ENCODE data around the gene DCTN5.

DCTN5 gene

GRCh38 chr16:23694644-23695373 lies 53.5 kb downstream of the DCTN5 start:
- H3K9ac ChIP-seq (ENCODE audit: insufficient read length), result no peak overlapping the region
- peaks cover 19% of the 10 kb centered on the region for H3K36me3 ChIP-seq (ENCODE audit: insufficient read depth, low read length)
- DNase-seq (ENCODE audit: low read depth, low spot score), result no peak
- H3K27ac ChIP-seq, result peak overlapping the region; percentile 19; the same call in 1 of the 2 replicates
- no peak overlapping the region for H3K4me3 ChIP-seq
- no peaks in the 10 kb centered on the region for H3K9me3 ChIP-seq (ENCODE audit: low read depth, low read length)
- TF ChIP-seq EZH2 (IDR thresholded peaks at IDR 0.05), result no peak
- TF ChIP-seq POLR2AphosphoS5 (IDR thresholded peaks at IDR 0.05; ENCODE audit: borderline replicate concordance, low read depth, low read length), result no peak
- TF ChIP-seq FOXP2 (optimal IDR thresholded peaks at IDR 0.05; ENCODE audit: control extremely low read depth, extremely low read length, insufficient read depth), result no peak

GRCh38 chr16:23695756-23696155 lies 54.5 kb downstream of the DCTN5 start:
- Histone ChIP-seq H3K9me3 (ENCODE audit: low read depth, low read length) (no peaks in the 10 kb centered on the region), H3K27ac (no peak overlapping the region), H3K9ac (ENCODE audit: insufficient read length) (no peak overlapping the region), H3K4me3 (no peak overlapping the region), H3K36me3 (ENCODE audit: insufficient read depth, low read length) (peaks cover 10% of the 10 kb centered on the region; the same call in 1 of the 2 replicates)
- no peak for TF ChIP-seq FOXP2 (optimal IDR thresholded peaks at IDR 0.05; ENCODE audit: control extremely low read depth, extremely low read length, insufficient read depth)
- no peak for TF ChIP-seq EZH2 (IDR thresholded peaks at IDR 0.05)
- no peak for TF ChIP-seq POLR2AphosphoS5 (IDR thresholded peaks at IDR 0.05; ENCODE audit: borderline replicate concordance, low read depth, low read length)
- DNase-seq (ENCODE audit: low read depth, low spot score), result no peak

- Histone ChIP-seq H3K36me3 (ENCODE audit: insufficient read depth, low read length) (no peaks in the 10 kb centered on the region), H3K9me3 (ENCODE audit: low read depth, low read length) (no peaks in the 10 kb centered on the region), H3K9ac (ENCODE audit: insufficient read length) (no peak overlapping the region), H3K27ac (no peak overlapping the region), H3K4me3 (no peak overlapping the region)
- TF ChIP-seq POLR2AphosphoS5 (IDR thresholded peaks at IDR 0.05; ENCODE audit: borderline replicate concordance, low read depth, low read length) (no peak), EZH2 (IDR thresholded peaks at IDR 0.05) (no peak), FOXP2 (optimal IDR thresholded peaks at IDR 0.05; ENCODE audit: control extremely low read depth, extremely low read length, insufficient read depth) (no peak)
- DNase-seq (ENCODE audit: low read depth, low spot score), result no peak
Observed at GRCh38 chr16:23699100-23699499, 57.8 kb downstream of the DCTN5 start.

GRCh38 chr16:23700093-23700492 lies 58.8 kb downstream of the DCTN5 start:
- H3K27ac ChIP-seq, result no peak overlapping the region
- H3K9ac ChIP-seq (ENCODE audit: insufficient read length), result no peak overlapping the region
- H3K36me3 ChIP-seq (ENCODE audit: insufficient read depth, low read length), result no peaks in the 10 kb centered on the region
- H3K4me3 ChIP-seq, result no peak overlapping the region
- no peak for DNase-seq (ENCODE audit: low read depth, low spot score)
- H3K9me3 ChIP-seq (ENCODE audit: low read depth, low read length), result no peaks in the 10 kb centered on the region
- TF ChIP-seq POLR2AphosphoS5 (IDR thresholded peaks at IDR 0.05; ENCODE audit: borderline replicate concordance, low read depth, low read length), result no peak
- TF ChIP-seq EZH2 (IDR thresholded peaks at IDR 0.05), result no peak
- no peak for TF ChIP-seq FOXP2 (optimal IDR thresholded peaks at IDR 0.05; ENCODE audit: control extremely low read depth, extremely low read length, insufficient read depth)

GRCh38 chr16:23700509-23700908 lies 59.2 kb downstream of the DCTN5 start:
- Histone ChIP-seq H3K27ac (no peak overlapping the region), H3K4me3 (no peak overlapping the region), H3K9me3 (ENCODE audit: low read depth, low read length) (no peaks in the 10 kb centered on the region), H3K36me3 (ENCODE audit: insufficient read depth, low read length) (no peaks in the 10 kb centered on the region), H3K9ac (ENCODE audit: insufficient read length) (no peak overlapping the region)
- DNase-seq (ENCODE audit: low read depth, low spot score), result no peak
- TF ChIP-seq FOXP2 (optimal IDR thresholded peaks at IDR 0.05; ENCODE audit: control extremely low read depth, extremely low read length, insufficient read depth) (no peak), POLR2AphosphoS5 (IDR thresholded peaks at IDR 0.05; ENCODE audit: borderline replicate concordance, low read depth, low read length) (no peak), EZH2 (IDR thresholded peaks at IDR 0.05) (no peak)

- TF ChIP-seq FOXP2 (optimal IDR thresholded peaks at IDR 0.05; ENCODE audit: control extremely low read depth, extremely low read length, insufficient read depth), result no peak
- no peak for TF ChIP-seq EZH2 (IDR thresholded peaks at IDR 0.05)
- no peak for TF ChIP-seq POLR2AphosphoS5 (IDR thresholded peaks at IDR 0.05; ENCODE audit: borderline replicate concordance, low read depth, low read length)
Observed at GRCh38 chr16:23701045-23701444, 59.8 kb downstream of the DCTN5 start.

GRCh38 chr16:23702951-23703350 lies 61.7 kb downstream of the DCTN5 start:
- no peak overlapping the region for H3K9ac ChIP-seq (ENCODE audit: insufficient read length)
- no peak overlapping the region for H3K27ac ChIP-seq

More at GRCh38 chr16:23701045-23701444, 59.8 kb downstream of the DCTN5 start:
- H3K36me3 ChIP-seq (ENCODE audit: insufficient read depth, low read length), result no peaks in the 10 kb centered on the region
- H3K9ac ChIP-seq (ENCODE audit: insufficient read length), result no peak overlapping the region
- H3K4me3 ChIP-seq, result no peak overlapping the region
- no peak overlapping the region for H3K27ac ChIP-seq
- DNase-seq (ENCODE audit: low read depth, low spot score), result no peak
- H3K9me3 ChIP-seq (ENCODE audit: low read depth, low read length), result no peaks in the 10 kb centered on the region

GRCh38 chr16:23704772-23705516 lies 63.7 kb downstream of the DCTN5 start:
- Histone ChIP-seq H3K27ac (no peak overlapping the region), H3K9ac (ENCODE audit: insufficient read length) (no peak overlapping the region), H3K9me3 (ENCODE audit: low read depth, low read length) (0 out of 2 replicates have a peak, but pooled peaks cover 6% of the 10 kb centered on the region), H3K36me3 (ENCODE audit: insufficient read depth, low read length) (no peaks in the 10 kb centered on the region), H3K4me3 (no peak overlapping the region)
- TF ChIP-seq POLR2AphosphoS5 (IDR thresholded peaks at IDR 0.05; ENCODE audit: borderline replicate concordance, low read depth, low read length), result no peak
- no peak for TF ChIP-seq FOXP2 (optimal IDR thresholded peaks at IDR 0.05; ENCODE audit: control extremely low read depth, extremely low read length, insufficient read depth)
- no peak for TF ChIP-seq EZH2 (IDR thresholded peaks at IDR 0.05)
- no peak for DNase-seq (ENCODE audit: low read depth, low spot score)

More at GRCh38 chr16:23702951-23703350, 61.7 kb downstream of the DCTN5 start:
- H3K9me3 ChIP-seq (ENCODE audit: low read depth, low read length), result no peaks in the 10 kb centered on the region
- H3K4me3 ChIP-seq, result no peak overlapping the region
- H3K36me3 ChIP-seq (ENCODE audit: insufficient read depth, low read length), result no peaks in the 10 kb centered on the region
- TF ChIP-seq FOXP2 (optimal IDR thresholded peaks at IDR 0.05; ENCODE audit: control extremely low read depth, extremely low read length, insufficient read depth), result no peak
- no peak for TF ChIP-seq POLR2AphosphoS5 (IDR thresholded peaks at IDR 0.05; ENCODE audit: borderline replicate concordance, low read depth, low read length)
- no peak for TF ChIP-seq EZH2 (IDR thresholded peaks at IDR 0.05)
- no peak for DNase-seq (ENCODE audit: low read depth, low spot score)

Data from SK-N-MC (cell line).